Transverse colon (tissue), 3 donors: Measurements from ENCODE around the gene RAB4A.

Experiments used
- CTCF ChIP-seq, 5 experiments: fragments of 200-600 bp in 3 of 5; fragments of 450-650 bp in 2 of 5; sonication (generic) in 3 of 5; IDR thresholded peaks; 1 replicate in 2 of 5; 2 replicates in 3 of 5; pipeline ENCODE4 v1.5.1; 2016 to 2017; ENCODE audit warnings: antibody characterized with exemption in 5 of 5, inconsistent platforms in 3 of 5, mild to moderate bottlenecking in 2 of 5, moderate library complexity in 1 of 5
- POLR2A ChIP-seq: fragments of 450-650 bp; IDR thresholded peaks from one replicate; pipeline ENCODE4 v1.6.1; 2016; ENCODE audit warnings: antibody characterized with exemption, mild to moderate bottlenecking, moderate library complexity

GRCh38 chr1:229223498-229223897, 47.4 kb upstream of the RAB4A start:
- TF ChIP-seq CTCF (IDR thresholded peaks at IDR 0.05) (no peak), POLR2A (no peak)
